CD4-positive, alpha-beta T cell treated with Interleukin-10 for 1 hour (primary cell): ENCODE measurements around the gene MARK4.
"Not testable (repeated sequence)": the region's sequence is repeated elsewhere in the genome, so short reads cannot be mapped to it uniquely, and the experiment has no call there.

Source experiments
- DNase-seq: peaks from one replicate; pipeline ENCODE4 v3.0.0-alpha.2; 2020

The MARK4 gene

DNA sequence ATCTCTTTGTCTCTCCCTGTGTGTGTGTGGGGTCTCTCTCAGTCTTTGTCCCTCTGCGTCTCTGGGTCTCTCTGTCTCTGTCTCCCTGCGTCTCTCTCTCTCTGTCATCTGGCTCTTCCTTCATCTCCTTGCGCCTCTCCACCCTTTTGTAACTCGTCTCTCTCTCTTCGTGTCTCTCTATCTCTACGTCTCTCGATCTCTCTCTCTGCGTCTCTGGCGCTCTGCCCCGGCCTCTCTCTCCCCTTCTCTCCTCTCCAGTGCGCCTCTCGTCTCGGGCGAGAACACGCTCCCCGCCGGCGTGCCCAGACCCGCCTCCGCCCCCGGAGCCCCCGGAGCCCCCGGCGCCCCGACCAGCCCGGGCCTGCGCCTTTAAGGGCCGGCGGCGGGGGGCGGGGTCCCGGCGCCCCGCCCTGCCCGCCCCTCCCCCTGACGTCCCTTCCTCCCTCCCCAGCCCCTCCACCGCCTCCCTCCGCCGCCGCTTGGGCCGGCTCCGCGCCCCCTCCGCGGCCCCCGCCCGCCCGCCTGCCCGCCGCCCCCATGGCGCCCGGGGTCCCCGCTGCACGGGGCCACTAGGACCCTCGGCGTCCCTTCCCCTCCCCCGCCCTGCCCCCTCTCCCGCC is at the start of gene MARK4:
Gene MARK4, plus strand, starts transcription at position 440 of the 620 bp plus-strand sequence. CDS start 318 bp downstream, outside the sequence.
- DNase-seq, result peak; percentile 68

DNA sequence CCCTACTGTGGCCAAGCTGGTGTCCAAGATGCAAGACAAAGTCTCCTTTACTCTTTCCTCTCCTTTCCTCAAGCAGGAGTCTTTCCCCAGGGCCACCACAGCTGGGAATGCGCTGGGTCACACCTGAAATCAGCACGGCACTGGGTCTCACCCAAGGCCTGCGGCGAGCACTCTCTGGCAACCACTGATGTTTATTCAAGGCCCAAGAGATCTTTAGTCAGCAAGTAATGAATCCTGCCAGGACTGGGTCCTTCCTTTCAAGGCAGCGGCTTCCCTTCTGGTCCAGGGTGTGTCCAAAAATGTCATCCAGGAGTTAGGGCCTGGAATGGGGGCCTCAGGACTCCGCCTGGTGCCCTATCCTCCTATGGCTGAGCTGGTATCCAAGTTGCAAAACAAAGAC is 48.4 kb upstream of the MARK4 start:
- no peak for DNase-seq

DNA sequence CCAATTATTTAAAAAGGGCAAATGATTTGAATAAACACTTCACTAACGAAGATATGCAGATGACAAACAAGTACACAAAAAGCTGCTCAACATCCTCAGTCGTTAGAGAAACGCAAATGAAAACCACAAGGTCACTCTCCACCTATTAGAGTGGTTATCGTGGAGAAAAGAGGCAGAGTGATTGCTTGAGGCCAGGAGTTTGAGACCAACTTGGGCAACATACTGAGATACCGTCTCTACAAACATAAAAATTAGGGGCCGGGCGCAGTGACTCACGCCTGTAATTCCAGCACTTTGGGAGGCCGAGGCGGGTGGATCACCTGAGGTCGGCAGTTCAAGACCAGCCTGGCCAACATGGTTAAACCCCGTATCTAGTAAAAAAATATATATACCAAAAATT is 45.3 kb upstream of the MARK4 start:
- DNase-seq, result no peak

DNA sequence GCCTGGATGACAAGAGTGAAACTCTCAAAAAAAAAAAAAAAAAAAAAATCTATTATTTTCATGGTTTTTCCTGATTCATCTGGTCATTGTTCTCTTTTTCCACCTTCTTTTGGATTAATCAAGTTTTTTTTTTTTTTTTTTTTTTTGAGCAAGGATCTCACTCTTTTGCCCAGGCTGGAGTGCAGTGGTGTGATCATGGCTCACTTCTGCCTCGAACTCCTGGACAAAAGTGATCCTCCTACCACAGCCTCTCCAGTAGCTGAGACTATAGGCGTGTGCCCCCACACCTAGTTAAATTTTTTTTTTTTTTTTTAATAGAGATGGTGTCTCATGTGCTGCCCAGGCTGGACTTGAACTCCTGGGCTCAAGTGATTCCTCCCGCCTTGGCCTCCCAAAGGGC is 44.7 kb upstream of the MARK4 start:
- DNase-seq, result no peak

DNA sequence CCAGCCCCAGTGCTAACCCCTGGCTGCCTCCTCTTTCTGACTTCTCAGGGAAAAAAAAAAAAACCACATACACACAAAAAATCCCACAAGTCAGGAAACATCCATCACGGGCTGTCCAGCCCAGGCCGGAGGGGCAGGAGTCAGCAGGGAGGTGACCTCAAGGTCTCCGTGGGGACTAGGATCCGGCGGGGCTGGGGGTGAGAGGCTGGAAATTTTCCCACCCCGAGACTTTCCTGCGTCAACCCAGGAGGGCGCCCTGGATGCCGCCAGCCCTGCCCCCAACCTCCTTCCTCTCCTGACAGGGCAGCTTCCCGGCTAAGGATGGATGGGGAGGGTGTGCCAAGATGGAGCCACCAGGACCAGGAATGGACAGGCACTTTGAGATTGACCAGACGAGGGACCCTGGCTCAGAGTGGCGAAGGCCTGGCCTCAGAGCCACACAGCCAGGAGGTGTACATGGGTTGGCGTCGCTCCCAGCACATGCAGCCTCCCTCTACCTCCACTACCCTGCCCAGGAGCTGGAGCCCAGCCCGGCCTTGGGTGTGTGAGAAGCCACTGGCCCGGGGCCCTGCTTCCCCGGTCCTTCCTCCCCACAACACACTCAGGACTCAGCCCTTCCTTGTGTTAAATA is 39.2 kb upstream of the MARK4 start:
- no peak for DNase-seq

DNA sequence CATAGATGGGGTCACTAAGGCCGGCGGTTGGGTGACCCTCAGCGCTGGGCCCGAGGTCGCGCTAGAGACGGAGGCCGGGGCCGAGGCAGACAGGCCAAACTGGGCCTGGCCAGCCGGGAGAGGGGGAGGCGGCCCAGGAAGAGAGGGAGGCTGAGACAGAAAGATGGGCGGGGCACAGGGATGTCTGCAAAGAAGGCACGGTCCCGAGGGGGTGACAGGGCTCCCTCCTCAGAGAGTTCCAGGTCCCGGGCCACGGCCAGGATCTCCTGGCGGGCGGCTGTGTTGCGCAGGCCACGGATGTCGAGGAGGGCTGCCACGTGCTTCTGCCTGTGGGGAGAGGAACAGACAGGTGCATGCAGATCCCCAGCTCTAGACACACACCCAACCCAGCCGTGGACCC is 38.0 kb upstream of the MARK4 start:
- no peak for DNase-seq

DNA sequence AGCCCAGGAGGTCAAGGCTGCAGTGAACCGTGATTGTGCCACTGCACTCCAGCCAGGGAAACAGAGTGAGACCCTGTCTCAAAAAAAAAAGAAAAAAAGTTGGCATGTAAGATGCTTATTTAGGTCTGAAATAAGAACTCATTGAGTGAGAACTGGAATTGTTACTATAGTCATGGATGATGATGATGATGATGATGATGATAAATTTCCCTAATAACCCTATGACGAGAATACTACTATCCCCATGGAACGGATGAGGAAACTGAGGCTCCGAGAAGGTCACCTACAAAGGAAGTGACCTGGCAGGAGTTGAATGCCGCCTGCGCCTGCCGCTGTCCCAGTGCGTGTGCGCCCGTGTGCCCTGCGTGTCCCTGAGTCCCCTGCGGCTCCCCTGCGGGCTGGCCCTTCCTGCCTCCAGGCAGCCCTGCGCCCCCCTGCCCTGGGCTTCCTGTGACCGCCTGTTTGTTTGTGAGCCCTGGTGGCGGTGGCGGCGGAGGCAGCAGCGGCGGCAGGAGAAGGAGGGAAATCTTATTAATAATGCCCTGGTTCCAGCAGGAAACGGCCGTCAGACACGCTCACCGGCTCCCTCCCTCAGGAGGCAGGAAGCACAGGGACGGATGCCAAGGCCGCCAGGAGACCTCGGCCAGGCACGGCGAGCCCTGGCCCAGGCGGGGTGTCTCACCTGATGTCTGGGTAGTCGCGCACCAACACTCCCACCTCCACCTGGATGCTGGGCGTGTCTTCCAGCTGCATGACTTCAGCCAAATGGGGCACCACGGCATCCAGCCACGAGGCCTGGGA is 35.5 kb upstream of the MARK4 start:
- DNase-seq, result no peak

DNA sequence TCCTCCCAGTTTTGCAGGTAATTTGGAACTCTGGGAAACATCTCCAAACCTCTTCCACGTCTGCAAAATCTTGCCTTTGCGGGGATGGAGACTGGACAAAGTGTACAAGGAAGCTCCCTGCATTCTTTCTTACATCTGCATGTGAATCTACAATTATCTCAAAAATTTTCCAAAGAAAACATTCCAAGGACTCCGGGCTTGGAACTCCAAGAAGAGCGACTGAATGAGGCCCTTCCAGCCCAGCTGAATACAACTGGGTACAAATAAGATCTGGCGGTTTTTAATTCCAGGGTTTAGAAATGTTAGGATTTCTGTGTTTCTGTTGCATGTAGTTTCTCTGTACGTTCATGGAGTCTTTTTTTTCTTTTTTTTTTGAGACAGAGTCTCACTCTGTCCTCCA is 34.4 kb upstream of the MARK4 start:
- DNase-seq, result no peak

DNA sequence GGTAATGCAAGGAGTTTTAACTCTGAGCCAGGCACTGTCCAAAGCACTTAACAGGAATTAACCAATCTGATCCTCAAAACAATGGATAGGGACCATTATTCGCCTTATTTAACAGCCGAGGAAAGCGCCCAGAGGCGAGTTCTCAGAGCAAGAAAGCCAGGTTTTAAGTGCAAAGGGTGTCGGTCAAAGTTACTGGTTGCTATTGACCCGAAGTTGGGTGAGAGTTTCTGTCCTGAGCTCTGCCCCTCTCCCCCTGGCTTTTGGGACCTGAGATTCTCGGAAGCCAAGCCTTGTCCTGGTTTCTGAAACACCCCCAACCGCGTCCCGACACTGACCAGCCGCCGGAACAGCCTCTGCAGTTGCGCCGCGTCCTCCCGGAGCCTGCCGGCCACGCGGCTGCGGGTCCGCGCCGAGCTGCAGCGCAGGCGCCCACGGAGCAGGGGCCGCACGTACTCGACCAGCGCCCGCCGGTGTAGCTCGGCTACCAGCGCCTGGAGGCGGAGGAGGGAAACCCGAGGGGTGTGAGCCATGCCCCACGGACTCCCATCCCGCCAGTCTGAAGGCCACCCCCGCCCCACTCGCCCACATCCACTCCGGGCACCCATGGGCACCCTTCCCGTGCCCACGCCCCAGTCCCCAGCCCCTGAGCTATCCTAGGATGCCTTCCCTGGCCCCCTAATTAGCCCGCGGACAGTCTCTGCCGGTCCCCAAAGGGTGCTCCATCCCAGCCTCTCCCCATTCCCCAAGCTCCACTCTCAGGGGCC is 33.7 kb upstream of the MARK4 start:
- no peak for DNase-seq

DNA sequence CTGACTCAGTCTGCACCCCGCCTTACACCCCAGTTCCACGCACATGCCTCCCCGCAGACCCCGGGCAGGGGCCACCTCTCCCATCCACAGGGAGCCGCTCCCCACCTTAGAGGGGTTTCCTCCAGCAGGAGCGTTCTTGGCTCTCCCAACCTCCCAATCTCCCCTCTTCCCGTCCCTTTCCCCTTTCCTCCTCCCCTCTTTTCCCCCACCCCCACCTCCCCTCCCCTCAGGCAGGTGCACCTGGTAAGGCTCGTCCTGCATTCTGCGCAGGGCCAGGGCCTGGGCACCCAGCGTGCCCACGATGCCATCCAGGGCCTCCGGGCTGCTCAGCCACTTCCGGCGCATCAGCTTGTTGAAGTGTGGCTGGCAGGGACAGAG is 33.1 kb upstream of the MARK4 start:
- no peak for DNase-seq

DNA sequence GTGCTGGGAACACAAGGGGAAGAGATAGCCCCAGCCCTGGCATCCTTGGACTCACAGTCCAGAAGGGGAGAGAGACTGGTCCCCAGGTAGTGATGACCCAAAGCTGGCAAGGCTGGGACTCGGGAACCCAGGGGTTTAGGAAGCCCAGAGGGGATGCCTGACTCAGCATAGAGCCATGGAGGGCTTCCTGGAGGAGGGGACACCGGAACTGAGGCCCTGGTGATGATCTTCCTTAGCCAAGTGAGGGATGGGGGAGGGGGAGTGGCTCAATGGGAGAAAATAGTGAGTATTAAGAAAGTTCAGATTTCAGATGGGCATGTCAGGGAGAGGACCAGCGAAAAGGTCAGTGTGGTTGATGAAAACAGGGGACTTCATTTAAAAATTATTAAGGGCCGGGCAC is 32.6 kb upstream of the MARK4 start:
- no peak for DNase-seq

DNA sequence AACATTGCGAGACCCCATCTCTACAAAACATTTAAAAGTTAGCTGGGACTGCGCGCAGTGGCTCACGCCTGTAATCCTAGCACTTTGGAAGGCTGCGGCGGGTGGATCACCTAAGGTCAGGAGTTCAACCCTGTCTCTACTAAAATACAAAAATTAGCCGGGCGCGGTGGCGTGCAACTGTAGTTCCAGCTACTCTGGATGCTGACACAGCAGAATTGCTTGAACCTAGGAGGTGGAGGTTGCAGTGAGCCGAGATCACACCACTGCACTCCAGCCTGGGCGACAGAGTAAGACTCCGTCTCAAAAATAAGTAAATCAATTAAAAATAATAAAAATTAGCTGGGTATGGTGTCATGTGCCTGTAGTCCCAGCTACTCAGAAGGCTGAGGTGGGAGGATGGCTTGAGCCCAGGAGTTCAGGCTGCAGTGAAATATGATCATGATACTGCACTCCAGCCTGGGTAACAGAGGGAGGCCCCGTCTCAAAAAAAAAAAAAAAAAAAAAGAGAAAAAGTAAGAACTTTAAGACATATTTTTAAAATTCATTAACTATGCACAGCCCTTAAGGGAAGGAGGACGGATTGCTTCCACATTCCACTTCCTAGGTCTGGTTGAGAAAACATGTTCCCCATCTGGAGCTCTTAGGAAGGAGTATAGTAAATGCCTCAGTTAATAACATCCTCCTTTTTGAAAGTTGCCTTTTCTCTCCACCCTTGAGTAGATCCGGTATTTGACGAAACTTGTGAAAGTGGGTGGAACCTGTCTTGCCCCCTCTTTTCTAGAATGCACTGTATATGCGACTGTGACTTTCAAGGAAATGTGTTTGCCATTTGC is 31.9 kb upstream of the MARK4 start:
- DNase-seq, result no peak

DNA sequence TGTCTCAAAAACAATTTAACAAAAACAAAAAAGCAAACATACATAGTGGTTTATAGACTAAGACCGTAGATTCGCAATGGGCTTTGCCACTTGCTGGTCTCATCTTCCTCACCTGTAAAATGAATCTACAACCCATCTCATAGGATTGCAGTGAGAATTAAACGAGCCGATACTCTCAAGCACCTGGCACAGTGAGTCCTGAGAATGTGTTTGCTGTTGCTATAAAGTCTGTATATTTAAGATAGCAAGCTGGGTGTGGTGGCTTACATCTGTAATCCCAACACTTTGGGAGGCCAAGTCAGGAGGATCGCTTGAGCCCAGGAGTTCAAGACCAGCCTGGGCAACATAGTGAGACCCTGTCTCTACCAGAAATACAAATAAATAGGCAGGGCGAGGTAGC is 28.3 kb upstream of the MARK4 start:
- no peak for DNase-seq

DNA sequence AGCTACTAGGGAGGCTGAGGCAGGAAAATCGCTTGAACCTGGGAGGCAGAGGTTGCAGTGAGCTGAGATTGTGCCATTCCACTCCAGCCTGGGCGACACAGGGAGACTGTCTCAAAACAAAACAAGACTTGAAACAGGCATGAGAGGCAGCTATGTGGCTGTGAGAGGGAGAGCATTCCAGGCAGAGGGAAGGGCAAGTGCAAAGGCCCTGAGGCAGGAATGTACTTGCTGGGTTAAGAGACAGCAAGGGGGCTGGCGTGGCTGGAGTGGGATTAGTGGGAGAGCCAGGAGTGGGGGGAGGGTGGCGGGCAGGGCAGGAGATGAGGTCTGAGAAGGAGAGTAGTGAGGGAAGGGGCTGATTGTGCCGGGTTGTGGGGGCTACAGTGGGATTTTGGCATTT is 27.2 kb upstream of the MARK4 start:
- DNase-seq, result no peak

DNA sequence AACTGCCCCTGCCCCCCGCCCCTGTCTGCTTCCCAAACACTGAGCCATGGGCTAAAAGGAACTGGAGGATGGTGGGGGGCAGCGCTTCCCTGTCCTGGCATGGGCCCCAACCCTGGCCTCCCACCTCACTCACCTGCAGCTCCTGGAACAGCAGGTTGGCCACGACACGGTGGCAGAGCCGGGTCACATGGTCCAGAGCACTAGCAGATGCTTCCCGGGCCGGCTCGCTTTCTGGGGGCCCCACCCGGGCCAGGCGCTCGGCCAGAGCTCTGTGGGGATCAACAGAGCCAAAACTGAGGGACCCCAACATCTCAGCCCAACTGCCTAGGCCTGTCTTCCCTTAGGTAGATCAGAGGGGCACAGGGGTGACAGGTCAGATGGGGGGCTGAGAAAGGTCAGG is 26.4 kb upstream of the MARK4 start:
- DNase-seq, result no peak

DNA sequence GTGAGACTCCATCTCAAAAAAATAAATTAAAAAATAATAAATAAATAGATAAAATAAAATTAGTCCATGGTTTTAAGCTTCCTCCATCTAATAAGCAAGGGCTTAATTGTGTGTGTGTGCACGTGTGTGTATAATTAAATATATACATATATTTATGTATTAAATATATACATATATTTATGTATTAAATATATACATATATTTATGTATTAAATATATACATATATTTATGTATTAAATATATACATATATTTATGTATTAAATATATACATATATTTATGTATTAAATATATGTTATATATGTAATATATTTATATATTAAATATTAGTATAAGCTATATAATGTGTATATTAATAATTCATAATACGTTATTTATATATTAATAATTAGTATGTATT is 22.0 kb upstream of the MARK4 start:
- DNase-seq, result not testable (repeated sequence)

DNA sequence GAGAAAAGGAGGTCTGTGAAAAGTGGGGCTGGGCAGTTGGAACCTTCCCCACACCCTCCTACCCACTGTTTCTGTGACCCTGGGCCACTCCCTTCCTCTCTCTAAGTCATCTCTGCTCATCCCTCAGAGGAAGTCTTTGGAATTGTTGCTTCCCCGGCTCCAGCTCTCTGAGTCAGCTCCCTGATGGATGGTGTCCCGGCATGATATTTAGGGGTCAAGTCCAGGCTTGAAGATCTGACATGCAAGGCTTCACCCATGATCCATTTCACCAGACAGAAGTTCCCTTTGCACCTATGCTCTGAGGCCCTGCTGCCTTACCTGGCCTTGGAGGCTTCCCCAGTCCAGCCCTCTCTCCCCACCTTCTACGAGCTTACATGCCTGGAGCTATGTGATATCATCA is 19.2 kb upstream of the MARK4 start:
- no peak for DNase-seq

DNA sequence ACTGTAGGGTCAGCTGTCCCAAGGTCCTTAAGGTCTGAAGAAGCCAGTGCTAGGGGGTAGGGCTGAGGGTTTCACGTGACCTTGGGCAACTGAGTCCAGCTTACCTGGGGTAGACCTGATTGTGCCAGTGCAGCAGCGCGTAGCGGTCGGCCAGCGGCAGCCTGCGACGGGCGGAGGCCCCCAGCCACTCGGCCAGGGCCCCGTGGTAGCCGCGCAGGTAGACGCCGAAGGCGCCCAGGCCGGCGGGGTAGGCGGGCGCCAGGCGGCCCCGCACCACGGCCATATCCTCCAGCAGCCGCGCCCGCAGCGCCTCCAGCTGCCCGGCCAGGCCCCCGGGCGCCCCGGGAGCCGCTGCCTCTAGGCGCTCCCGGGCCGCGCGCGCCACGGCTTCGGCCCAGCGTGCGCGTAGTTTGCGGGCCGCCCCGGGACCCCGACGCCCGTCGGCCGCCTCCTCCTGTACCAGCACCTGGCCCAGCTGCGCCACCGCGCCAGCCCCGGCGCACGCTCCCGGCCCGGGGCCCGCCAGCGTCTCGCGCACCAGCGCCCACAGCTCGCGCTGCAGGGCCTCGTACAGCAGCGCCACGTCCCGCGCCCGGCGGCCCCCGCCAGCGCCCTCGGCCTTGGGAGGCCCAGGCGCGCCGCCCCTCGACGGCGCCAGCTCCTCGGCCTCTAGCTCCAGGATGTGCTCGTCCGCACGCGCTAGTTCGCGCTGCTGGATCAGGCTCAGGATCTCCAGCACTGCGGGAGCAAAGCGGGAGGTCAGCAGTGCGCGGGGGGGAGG is 16.8 kb upstream of the MARK4 start:
- DNase-seq, result no peak

DNA sequence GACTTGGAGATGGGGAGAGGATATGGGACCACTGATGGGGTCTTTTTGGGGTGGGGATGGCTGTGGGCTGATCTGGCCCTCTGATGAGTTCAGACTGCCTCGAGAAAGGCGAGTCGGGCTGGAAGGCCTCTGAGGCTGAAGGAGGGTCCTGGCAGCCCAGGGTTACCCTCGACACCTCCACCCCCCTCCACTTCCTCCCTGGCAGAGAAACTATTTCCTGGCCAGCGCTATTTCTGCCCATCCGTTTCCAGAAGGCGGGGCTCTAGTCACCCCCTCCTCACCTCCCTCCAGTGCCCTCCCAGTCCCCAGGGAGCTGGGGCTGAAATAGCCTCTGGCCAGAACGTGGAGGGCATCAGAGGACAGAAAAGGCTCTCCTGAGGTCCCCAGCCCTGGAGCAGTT is 15.6 kb upstream of the MARK4 start:
- no peak for DNase-seq

DNA sequence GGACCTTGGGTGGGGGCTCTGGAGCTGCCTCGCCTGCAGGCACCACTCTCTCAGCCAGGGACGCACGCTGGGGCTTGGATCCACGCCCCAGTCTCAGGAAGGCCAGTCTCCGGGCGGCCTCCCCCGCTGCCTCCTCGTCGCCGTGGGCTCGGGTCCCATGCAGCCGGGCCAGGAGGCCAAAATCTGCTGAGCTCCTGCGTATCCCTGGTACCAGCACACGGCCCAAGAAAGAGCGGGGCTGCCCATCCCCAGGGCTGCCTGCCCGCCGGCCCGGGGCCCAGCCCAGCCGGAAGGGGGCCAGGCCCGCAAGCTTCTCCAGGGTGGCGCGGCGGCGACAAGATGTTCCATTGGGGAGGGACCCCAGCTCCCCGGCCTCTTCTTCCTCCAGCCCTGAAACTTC is 12.5 kb upstream of the MARK4 start:
- no peak for DNase-seq

DNA sequence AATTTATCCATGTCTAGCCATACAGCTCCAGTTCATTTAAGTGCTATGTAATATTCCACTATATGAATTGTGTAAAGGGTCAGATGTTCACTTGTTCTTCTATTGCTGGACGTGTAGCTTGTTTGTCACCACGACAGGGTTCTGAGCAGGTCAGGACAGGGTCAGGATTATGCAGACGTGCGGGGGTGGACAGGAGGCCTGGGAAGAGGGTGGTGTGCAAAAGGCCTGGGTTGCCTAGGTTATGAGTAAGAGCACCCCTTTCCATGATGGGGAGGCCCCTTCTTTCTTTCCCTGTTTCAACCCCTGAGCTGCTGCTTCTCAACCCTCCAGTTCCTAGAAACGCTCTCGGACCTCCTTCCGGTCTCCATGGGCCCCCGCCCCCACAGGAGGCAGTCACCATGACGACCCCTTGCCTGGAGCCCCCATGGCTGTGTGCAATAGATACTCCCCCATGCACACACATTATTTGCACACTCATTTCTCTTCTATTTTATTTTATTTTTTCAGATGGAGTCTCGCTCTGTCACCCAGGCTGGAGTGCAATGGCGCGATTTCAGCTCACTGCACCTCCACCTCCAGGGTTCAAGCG is 7.8 kb upstream of the MARK4 start:
- no peak for DNase-seq
